Measurements from ENCODE around the gene KDM4B.

The KDM4B gene

DNA sequence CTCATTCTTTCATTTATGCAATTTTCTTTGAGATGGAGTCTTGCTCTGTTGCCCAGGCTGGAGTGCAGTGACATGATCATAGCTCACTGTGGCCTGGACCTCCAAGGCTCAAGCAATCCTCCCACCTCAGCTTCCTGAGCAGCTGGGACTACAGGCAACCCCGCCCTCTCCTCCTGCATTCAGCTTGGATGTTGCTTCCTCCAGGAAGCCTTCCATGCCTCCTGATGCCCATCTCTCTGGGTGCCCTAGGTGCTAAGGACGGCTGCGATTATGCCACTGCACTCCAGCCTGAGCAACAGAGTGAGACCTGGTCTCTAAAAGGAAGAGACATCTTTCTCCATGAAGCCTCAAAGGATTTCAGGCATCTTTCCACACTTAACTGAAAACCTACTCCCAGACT, 209.9 kb downstream of the KDM4B start:
- DNase-seq: no peak
- H3K36me3 ChIP-seq: no peaks in the 10 kb centered on the region
- TF ChIP-seq, protein P1, sequence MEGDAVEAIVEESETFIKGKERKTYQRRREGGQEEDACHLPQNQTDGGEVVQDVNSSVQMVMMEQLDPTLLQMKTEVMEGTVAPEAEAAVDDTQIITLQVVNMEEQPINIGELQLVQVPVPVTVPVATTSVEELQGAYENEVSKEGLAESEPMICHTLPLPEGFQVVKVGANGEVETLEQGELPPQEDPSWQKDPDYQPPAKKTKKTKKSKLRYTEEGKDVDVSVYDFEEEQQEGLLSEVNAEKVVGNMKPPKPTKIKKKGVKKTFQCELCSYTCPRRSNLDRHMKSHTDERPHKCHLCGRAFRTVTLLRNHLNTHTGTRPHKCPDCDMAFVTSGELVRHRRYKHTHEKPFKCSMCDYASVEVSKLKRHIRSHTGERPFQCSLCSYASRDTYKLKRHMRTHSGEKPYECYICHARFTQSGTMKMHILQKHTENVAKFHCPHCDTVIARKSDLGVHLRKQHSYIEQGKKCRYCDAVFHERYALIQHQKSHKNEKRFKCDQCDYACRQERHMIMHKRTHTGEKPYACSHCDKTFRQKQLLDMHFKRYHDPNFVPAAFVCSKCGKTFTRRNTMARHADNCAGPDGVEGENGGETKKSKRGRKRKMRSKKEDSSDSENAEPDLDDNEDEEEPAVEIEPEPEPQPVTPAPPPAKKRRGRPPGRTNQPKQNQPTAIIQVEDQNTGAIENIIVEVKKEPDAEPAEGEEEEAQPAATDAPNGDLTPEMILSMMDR (IDR thresholded peaks at IDR 0.05; ENCODE audit: low read depth, low read length): no peak
- no peaks in the 10 kb centered on the region for H3K4me1 ChIP-seq
- no peak overlapping the region for H3K4me3 ChIP-seq (ENCODE audit: low read depth, low read length)
- no peaks in the 10 kb centered on the region for H3K9me3 ChIP-seq
- H3K27me3 ChIP-seq: peaks cover 10% of the 10 kb centered on the region; the same call in 1 of the 2 replicates

DNA sequence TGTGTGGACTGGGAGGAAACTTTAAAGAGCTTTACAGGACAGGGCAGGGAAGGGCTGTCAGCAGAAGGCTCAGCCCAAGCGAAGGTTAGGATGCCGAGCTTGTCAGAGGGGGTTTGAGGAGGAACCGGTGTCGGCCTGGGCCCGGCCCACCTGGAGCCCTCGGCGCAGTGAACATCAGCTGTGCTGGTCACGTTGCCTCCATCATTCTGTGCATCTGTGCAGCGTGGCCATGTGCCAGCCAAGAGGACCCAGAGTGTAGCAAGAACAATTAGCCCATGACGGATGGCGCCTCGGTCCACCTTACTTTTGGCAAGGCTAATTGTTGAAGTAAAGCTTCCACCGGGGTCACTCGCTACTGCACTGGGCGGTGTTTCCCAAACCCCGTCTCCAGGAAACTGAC, 210.3 kb downstream of the KDM4B start:
- no peak for DNase-seq
- no peaks in the 10 kb centered on the region for H3K4me1 ChIP-seq
- H3K4me3 ChIP-seq (ENCODE audit: low read depth, low read length): no peak overlapping the region
- H3K36me3 ChIP-seq: no peaks in the 10 kb centered on the region
- TF ChIP-seq, protein P1 (IDR thresholded peaks at IDR 0.05; ENCODE audit: low read depth, low read length): no peak
- no peaks in the 10 kb centered on the region for H3K9me3 ChIP-seq
- peaks cover 10% of the 10 kb centered on the region; the same call in 1 of the 2 replicates for H3K27me3 ChIP-seq

DNA sequence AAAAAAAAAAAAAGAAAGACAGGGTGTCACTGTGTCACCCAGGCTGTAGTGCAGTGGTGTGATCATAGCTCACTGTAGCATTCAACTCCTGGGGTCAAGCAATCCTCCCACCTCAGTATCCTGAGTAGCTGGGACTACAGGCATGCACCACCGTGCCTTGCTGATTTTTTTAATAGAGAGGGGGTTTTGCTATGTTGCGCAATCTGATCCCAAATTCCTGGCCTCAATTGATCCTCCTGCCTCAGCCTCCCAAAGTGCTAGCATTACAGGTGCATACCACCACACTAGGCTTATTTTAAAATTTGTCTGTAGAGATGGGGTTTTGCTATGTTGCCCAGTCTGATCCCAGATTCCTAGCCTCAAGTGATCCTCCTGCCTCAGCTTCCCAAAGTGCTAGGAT, 212.4 kb downstream of the KDM4B start:
- Histone ChIP-seq H3K9me3 (no peaks in the 10 kb centered on the region; the same call in 1 of the 2 replicates), H3K4me3 (ENCODE audit: low read depth, low read length) (no peak overlapping the region), H3K4me1 (no peaks in the 10 kb centered on the region), H3K36me3 (no peaks in the 10 kb centered on the region), H3K27me3 (peaks cover 11% of the 10 kb centered on the region; the same call in 1 of the 2 replicates)
- TF ChIP-seq, protein P1 (IDR thresholded peaks at IDR 0.05; ENCODE audit: low read depth, low read length): no peak
- no peak for DNase-seq

DNA sequence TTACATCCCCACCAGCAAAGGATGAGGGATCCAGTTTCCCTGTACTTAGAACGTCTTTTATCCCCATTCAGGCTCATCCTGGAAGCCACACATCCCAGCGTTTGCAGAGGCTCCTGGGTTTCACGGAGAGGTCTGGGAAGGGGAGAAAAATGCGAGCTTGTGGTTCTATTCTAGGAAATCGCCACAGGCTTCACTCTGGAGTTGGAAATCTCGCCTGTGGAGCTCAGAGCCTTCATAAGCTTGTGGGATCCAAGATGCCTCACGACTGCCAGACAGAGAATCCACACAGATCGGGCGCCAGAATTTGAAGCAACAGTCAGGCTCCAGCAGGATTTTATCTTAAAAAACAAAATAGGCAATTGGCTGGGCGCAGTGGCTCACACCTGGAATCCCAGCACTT, 213.8 kb downstream of the KDM4B start:
- H3K36me3 ChIP-seq: no peaks in the 10 kb centered on the region
- DNase-seq: no peak
- H3K4me1 ChIP-seq: no peaks in the 10 kb centered on the region
- H3K9me3 ChIP-seq: no peaks in the 10 kb centered on the region; the same call in 1 of the 2 replicates
- no peak overlapping the region for H3K4me3 ChIP-seq (ENCODE audit: low read depth, low read length)
- TF ChIP-seq, protein P1 (IDR thresholded peaks at IDR 0.05; ENCODE audit: low read depth, low read length): no peak
- peaks cover 13% of the 10 kb centered on the region; the same call in 1 of the 2 replicates for H3K27me3 ChIP-seq

DNA sequence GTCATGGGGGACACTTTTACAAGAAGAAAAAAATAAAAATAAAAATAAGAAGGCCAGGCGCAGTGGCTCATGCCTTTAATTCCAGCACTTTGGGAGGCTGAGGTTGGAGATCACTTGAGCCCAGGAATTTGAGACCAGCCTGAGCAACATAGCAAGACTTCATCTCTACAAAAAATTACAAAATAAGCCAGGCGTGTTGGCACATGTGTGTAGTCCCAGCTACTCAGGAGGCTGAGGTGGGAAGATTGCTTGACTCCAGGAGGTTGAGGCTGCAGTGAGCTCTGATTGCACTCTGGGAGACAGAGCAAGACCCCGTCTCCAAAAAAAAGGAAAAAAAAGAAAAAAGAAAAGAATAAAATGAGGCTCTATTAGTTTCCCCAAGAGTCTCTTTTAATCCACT, 214.7 kb downstream of the KDM4B start:
- TF ChIP-seq, protein P1 (IDR thresholded peaks at IDR 0.05; ENCODE audit: low read depth, low read length): no peak
- Histone ChIP-seq H3K27me3 (peaks cover 13% of the 10 kb centered on the region; the same call in 1 of the 2 replicates), H3K4me3 (ENCODE audit: low read depth, low read length) (no peak overlapping the region), H3K4me1 (no peaks in the 10 kb centered on the region), H3K36me3 (no peaks in the 10 kb centered on the region), H3K9me3 (no peaks in the 10 kb centered on the region; the same call in 1 of the 2 replicates)
- DNase-seq: no peak

DNA sequence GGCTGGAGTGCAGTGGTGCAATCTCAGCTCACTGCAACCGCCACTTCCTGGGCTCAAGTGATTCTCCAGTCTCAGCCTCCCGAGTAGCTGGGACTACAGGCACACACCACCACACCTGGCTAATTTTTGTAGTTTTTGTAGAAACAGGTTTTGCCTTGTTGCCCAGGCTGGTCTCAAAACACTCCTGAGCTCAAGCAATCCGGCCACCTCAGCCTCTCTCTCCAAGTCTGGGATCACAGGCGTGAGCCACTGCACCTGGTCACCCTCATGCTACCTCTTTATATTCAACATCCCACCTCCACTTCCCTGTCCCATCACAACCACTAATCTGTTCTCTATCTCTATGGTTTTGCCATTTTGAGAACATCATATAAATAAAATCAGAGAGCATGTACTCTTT, 216.0 kb downstream of the KDM4B start:
- Histone ChIP-seq H3K4me1 (no peaks in the 10 kb centered on the region), H3K4me3 (ENCODE audit: low read depth, low read length) (no peak overlapping the region), H3K9me3 (no peaks in the 10 kb centered on the region; the same call in 1 of the 2 replicates), H3K36me3 (no peaks in the 10 kb centered on the region), H3K27me3 (peaks cover 13% of the 10 kb centered on the region; the same call in 1 of the 2 replicates)
- no peak for DNase-seq
- TF ChIP-seq, protein P1 (IDR thresholded peaks at IDR 0.05; ENCODE audit: low read depth, low read length): no peak

Data from BE2C (cell line).